GM12892 (cell line): Measurements from ENCODE around the gene TAF1C.

Source experiments
- POLR2A ChIP-seq: IDR thresholded peaks from 2 replicates; pipeline ENCODE4 v1.6.1; 2011; ENCODE audit warnings: low read depth, low read length, control low read depth
- POLR2AphosphoS5 ChIP-seq: IDR thresholded peaks from 2 replicates; pipeline ENCODE4 v1.6.1; 2011; ENCODE audit warnings: low read depth, low read length, control low read depth
- TAF1 ChIP-seq: IDR thresholded peaks from 2 replicates; pipeline ENCODE4 v1.6.1; 2011; ENCODE audit warnings: low read depth, mild to moderate bottlenecking, control low read depth, low read length, borderline replicate concordance

DNA sequence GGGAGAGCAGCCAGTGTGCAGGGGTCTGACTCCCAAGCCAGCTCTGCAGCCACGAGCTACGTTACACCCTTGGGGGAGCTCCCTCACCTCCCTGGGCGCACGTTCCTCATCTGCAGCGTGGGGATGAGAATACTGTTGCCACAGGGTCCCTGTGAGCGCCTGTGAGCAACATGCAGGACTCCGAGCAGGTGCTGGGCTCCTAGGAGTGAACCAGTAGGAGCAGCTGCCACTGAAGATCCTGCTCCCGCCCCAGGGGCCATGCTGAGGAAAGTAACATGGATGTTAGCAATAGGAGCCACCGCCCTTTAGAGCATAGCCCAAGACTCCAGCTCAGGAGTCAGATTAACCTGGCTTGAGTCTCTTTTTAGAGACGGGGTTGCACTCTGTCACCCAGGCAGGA lies 25.8 kb downstream of the TAF1C start:
- no peak for TF ChIP-seq POLR2A
- TF ChIP-seq TAF1 = no peak
- TF ChIP-seq POLR2AphosphoS5 = no peak
